ENCODE results near the gene GPT2. TPM values are rescaled to one million over a fixed set of nuclear protein-coding genes. Genes with fewer than 3 reads are reported as not detected.

The GPT2 gene
- total and polyA plus RNA-seq, 2 experiments from 2014 or later, result 41.0 to 51.3 TPM

- no peaks in the 10 kb centered on the region for H3K9me2 ChIP-seq (replicated peaks; ENCODE audit: insufficient read depth)
- peak; percentile 63 for DNase-seq (ENCODE audit: low spot score)
- peaks cover 57% of the 10 kb centered on the region for H3K79me2 ChIP-seq
- H3K4me1 ChIP-seq (ENCODE audit: insufficient read depth), result peaks cover 18% of the 10 kb centered on the region
- H3K4me3 ChIP-seq, result peak overlapping the region; percentile 69
- peak overlapping the region; percentile 99 for H3K27ac ChIP-seq
- H3K36me3 ChIP-seq (replicated peaks; ENCODE audit: insufficient read depth, low read depth), result no peaks in the 10 kb centered on the region
- H3K27me3 ChIP-seq, result no peaks in the 10 kb centered on the region
- peak overlapping the region; percentile 92 for H3K4me2 ChIP-seq
- H2AFZ ChIP-seq, result peak overlapping the region; percentile 44
- peaks cover 24% of the 10 kb centered on the region for H4K20me1 ChIP-seq (ENCODE audit: insufficient read depth, poor library complexity, severe bottlenecking)
- H3K9me3 ChIP-seq (ENCODE audit: low read depth), result no peaks in the 10 kb centered on the region
- WGBS (ENCODE audit: low lambda C conversion rate, missing lambda C conversion rate), result 2% methylated on average over 48 of the region's 48 CpGs
- TF ChIP-seq EZH2 (IDR thresholded peaks at IDR 0.05; ENCODE audit: borderline replicate concordance), result no peak
- TF ChIP-seq, protein P1, sequence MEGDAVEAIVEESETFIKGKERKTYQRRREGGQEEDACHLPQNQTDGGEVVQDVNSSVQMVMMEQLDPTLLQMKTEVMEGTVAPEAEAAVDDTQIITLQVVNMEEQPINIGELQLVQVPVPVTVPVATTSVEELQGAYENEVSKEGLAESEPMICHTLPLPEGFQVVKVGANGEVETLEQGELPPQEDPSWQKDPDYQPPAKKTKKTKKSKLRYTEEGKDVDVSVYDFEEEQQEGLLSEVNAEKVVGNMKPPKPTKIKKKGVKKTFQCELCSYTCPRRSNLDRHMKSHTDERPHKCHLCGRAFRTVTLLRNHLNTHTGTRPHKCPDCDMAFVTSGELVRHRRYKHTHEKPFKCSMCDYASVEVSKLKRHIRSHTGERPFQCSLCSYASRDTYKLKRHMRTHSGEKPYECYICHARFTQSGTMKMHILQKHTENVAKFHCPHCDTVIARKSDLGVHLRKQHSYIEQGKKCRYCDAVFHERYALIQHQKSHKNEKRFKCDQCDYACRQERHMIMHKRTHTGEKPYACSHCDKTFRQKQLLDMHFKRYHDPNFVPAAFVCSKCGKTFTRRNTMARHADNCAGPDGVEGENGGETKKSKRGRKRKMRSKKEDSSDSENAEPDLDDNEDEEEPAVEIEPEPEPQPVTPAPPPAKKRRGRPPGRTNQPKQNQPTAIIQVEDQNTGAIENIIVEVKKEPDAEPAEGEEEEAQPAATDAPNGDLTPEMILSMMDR (IDR thresholded peaks at IDR 0.05; ENCODE audit: poor library complexity), result no peak
- no peak for TF ChIP-seq EZH2phosphoT487 (IDR thresholded peaks at IDR 0.05; ENCODE audit: low read depth, severe bottlenecking, unreplicated experiment)
These were observed 88.5 kb downstream of the GPT2 start for GRCh38 chr16:46972429-46973206.

- H3K79me2 ChIP-seq, result peaks cover 49% of the 10 kb centered on the region
- peaks cover 18% of the 10 kb centered on the region for H3K4me1 ChIP-seq (ENCODE audit: insufficient read depth)
- peak within 1 kb of the TSS; percentile 69 for H3K4me3 ChIP-seq
- peak within 1 kb of the TSS; percentile 99 for H3K27ac ChIP-seq
- peak within 1 kb of the TSS; percentile 92 for H3K4me2 ChIP-seq
- H4K20me1 ChIP-seq (ENCODE audit: insufficient read depth, poor library complexity, severe bottlenecking), result peaks cover 18% of the 10 kb centered on the region
- TF ChIP-seq, protein P1 (IDR thresholded peaks at IDR 0.05; ENCODE audit: poor library complexity), result no peak
- no peak for TF ChIP-seq EZH2 (IDR thresholded peaks at IDR 0.05; ENCODE audit: borderline replicate concordance)
- TF ChIP-seq EZH2phosphoT487 (IDR thresholded peaks at IDR 0.05; ENCODE audit: low read depth, severe bottlenecking, unreplicated experiment), result no peak
- no peaks in the 10 kb centered on the region for H3K9me2 ChIP-seq (replicated peaks; ENCODE audit: insufficient read depth)
- no peaks in the 10 kb centered on the region for H3K27me3 ChIP-seq
- 2% methylated on average over 62 of the region's 86 CpGs for WGBS (ENCODE audit: low lambda C conversion rate, missing lambda C conversion rate)
- H2AFZ ChIP-seq, result peak within 1 kb of the TSS; percentile 87
- H3K9me3 ChIP-seq (ENCODE audit: low read depth), result no peaks in the 10 kb centered on the region
- peak; percentile 95 for DNase-seq (ENCODE audit: low spot score)
- no peaks in the 10 kb centered on the region for H3K36me3 ChIP-seq (replicated peaks; ENCODE audit: insufficient read depth, low read depth)
These were observed 89.2 kb downstream of the GPT2 start, which contains the start of gene DNAJA2 for GRCh38 chr16:46973207-46973995. Gene DNAJA2, minus strand, starts transcription at chr16:46973674. Its CDS starts 102 bp downstream, at chr16:46973572.

DNA sequence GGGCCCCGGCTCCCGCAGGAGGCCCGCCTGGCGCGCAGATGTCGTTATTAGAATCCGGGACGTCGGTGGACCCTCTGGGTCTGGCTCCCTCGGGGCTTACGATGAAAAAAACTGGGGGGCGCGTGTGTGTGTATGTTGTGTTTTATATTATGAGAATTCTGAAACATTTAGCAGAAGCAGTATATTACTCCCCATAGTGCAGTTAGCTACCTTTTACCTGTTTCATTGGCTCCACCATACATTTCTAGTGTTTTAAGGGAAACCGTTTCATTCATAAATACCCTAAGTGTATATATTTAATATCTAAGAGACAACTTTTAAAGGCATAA, 89.8 kb downstream of the GPT2 start:
- no peak for DNase-seq (ENCODE audit: low spot score)
- no peaks in the 10 kb centered on the region for H3K9me2 ChIP-seq (replicated peaks; ENCODE audit: insufficient read depth)
- no peaks in the 10 kb centered on the region for H3K27me3 ChIP-seq
- H3K9me3 ChIP-seq (ENCODE audit: low read depth), result no peaks in the 10 kb centered on the region
- H3K4me1 ChIP-seq (ENCODE audit: insufficient read depth), result peaks cover 18% of the 10 kb centered on the region
- H3K79me2 ChIP-seq, result peaks cover 43% of the 10 kb centered on the region
- H3K4me3 ChIP-seq, result peak overlapping the region; percentile 25
- peaks cover 14% of the 10 kb centered on the region for H4K20me1 ChIP-seq (ENCODE audit: insufficient read depth, poor library complexity, severe bottlenecking)
- peak overlapping the region; percentile 77 for H2AFZ ChIP-seq
- peak overlapping the region; percentile 92 for H3K4me2 ChIP-seq
- WGBS (ENCODE audit: low lambda C conversion rate, missing lambda C conversion rate), result 9% methylated on average over 14 of the region's 14 CpGs
- H3K36me3 ChIP-seq (replicated peaks; ENCODE audit: insufficient read depth, low read depth), result no peaks in the 10 kb centered on the region
- no peak for TF ChIP-seq EZH2phosphoT487 (IDR thresholded peaks at IDR 0.05; ENCODE audit: low read depth, severe bottlenecking, unreplicated experiment)
- TF ChIP-seq EZH2 (IDR thresholded peaks at IDR 0.05; ENCODE audit: borderline replicate concordance), result no peak
- TF ChIP-seq, protein P1 (IDR thresholded peaks at IDR 0.05; ENCODE audit: poor library complexity), result no peak
- H3K27ac ChIP-seq, result peak overlapping the region; percentile 99

Measured in hepatocyte (in vitro differentiated cells).